ENCODE measurements around the gene NGEF.
"Not testable (repeated sequence)": the region's sequence is repeated elsewhere in the genome, so short reads cannot be mapped to it uniquely, and the experiment has no call there.

NGEF gene

GRCh38 chr2:233021771-233022170, 8.7 kb upstream of the NGEF start:
- DNase-seq (ENCODE audit: low read depth): no peak

GRCh38 chr2:233020454-233020853, 7.4 kb upstream of the NGEF start:
- no peak for DNase-seq (ENCODE audit: low read depth)

DNA sequence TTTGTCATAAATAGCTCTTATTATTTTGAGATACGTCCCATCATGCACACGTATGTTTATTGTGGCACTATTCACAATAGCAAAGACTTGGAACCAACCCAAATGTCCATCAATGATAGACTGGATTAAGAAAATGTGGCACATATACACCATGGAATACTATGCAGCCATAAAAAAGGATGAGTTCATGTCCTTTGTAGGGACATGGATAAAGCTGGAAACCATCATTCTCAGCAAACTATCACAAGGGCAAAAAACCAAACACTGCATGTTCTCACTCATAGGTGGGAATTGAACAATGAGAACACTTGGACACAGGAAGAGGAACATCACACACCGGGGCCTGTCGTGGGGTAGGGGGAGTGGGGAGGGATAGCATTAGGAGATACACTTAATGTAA, 6.6 kb upstream of the NGEF start:
- DNase-seq (ENCODE audit: low read depth): not testable (repeated sequence)

DNA sequence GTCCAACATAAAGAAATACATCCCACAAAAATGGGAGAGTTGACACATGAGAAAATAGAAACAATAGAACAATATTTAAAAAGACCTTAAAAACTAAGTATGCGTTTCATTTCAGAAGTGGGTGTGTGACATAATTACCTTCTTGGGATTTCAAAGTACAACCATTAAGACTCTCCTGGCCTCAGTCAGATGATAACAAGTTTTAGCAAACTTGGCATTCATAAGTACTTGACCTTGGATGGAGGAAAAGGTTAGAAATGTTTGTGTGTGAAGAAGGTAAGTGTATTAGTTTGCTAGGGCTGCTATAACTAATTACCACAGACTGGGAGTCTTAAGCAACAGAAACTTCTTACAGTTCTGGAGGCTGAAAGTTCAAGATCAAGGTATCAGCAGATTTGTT, 4.9 kb upstream of the NGEF start:
- no peak for DNase-seq (ENCODE audit: low read depth)

GRCh38 chr2:233015019-233015645, 2.1 kb upstream of the NGEF start:
- DNase-seq (ENCODE audit: low read depth): no peak

DNA sequence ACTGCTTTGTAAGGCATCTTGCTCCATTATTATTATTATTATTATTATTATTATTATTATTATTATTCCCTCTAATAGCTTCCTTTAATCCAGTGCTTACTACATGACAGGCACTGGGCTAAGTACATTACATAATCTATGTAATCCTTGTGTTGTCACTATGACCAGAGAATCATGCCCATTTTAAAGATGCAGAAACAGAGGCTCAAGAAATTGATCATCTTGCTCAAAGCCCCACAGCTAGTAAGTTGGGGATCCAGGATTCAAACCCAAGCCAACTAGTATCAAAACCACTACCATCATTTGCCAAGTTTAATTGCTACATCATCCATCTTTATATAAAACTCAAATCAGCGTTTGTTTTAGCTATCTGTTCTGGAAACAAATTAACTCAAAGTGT, 594 bp upstream of the NGEF start:
- DNase-seq (ENCODE audit: low read depth): no peak

- no peak for DNase-seq (ENCODE audit: low read depth)
These were observed 620 bp downstream of the NGEF start for GRCh38 chr2:233012301-233012971.

GRCh38 chr2:233011702-233012131, 1.3 kb downstream of the NGEF start:
- DNase-seq (ENCODE audit: low read depth): no peak

- DNase-seq (ENCODE audit: low read depth): no peak
These were observed 1.8 kb downstream of the NGEF start for GRCh38 chr2:233011268-233011650.

- DNase-seq (ENCODE audit: low read depth): no peak
These were observed 2.3 kb downstream of the NGEF start for GRCh38 chr2:233010569-233011267.

DNA sequence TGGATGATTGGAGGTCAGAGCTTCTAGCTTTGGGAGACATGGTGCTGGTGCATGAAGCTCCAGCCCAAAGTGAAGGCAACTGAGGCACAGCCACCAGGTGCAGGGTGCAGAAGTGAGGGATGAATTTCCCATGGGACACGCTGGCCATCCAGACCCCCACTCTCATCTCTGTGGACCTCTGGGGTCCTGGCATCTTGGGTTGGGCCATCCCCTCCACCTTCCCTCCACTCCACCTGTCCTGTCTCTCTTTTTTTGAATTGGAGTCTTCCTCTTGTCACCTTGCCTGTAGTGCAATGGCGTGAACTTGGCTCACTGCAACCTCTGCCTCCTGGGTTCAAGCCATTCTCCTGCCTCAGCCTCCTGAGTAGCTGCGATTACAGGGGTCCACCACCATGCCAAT, 3.4 kb downstream of the NGEF start:
- DNase-seq (ENCODE audit: low read depth): no peak

- DNase-seq (ENCODE audit: low read depth): no peak
These were observed 5.3 kb downstream of the NGEF start for GRCh38 chr2:233007739-233008138.

DNA sequence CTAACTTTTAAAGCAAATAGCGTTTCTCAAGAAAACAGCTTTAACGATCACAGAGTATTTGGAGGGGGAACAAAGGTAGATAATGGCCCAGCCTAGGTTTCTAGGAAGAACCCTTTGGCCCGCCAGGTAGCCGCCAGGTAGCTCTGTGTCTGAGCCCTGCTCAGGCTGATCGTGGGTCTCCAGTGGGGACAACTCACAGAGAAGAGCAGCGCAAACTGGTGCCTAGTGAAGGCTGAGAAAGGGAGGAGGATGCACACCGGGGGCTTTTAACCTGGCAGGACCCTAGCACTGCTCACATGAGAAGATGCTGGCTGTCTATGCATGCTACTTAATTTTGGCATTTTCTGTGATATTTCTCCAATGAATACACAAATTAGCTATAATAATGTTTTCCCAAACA, 5.8 kb downstream of the NGEF start:
- DNase-seq (ENCODE audit: low read depth): no peak

- DNase-seq (ENCODE audit: low read depth): no peak
These were observed 6.4 kb downstream of the NGEF start for GRCh38 chr2:233006648-233007047.

GRCh38 chr2:233005096-233005495, 8.0 kb downstream of the NGEF start:
- no peak for DNase-seq (ENCODE audit: low read depth)

DNA sequence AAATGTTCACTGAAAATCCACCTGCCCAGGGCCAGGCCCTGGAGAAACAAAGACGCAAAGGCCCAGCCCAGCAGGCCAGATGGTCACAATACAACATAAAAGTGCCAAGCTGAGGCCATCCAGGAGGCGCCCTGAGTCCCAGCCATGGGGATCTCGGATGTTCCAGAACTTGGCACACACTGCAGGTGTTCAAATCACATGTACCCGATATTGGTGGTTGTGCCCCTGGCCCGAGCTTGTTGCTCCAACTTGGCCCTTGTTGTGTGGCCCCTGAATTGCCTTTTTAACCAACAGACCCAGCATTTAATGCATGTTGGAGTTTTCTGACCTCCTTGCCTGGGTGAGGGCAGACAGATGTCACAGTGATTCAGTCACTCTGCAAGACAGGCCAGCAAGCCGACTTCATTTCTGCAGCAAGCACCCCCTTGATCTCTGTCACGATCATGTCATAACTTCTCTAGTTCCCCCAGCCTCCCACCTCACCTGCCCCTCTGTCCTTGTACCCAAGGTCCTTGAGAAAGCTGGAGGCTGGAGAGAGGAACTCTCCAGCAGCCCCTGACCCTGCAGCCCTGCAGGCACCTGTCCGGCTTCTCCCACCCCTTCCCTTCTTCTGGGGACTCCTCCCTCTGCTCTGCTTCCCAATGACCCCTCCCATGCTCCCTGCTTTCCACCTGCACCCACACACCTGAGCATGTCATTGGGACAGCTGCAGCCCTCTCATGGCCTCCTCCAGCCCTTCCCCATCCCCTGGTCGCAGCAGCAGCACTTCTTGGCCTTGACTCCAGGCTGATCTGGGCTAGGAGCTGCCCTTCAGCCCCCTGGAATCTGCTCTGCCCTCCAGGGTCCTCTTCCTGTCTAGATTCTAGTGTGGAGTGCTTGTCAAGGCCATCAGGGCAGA, 9.1 kb downstream of the NGEF start:
- DNase-seq (ENCODE audit: low read depth): no peak

- DNase-seq (ENCODE audit: low read depth): no peak
These were observed 10.0 kb downstream of the NGEF start for GRCh38 chr2:233002829-233003657.

DNA sequence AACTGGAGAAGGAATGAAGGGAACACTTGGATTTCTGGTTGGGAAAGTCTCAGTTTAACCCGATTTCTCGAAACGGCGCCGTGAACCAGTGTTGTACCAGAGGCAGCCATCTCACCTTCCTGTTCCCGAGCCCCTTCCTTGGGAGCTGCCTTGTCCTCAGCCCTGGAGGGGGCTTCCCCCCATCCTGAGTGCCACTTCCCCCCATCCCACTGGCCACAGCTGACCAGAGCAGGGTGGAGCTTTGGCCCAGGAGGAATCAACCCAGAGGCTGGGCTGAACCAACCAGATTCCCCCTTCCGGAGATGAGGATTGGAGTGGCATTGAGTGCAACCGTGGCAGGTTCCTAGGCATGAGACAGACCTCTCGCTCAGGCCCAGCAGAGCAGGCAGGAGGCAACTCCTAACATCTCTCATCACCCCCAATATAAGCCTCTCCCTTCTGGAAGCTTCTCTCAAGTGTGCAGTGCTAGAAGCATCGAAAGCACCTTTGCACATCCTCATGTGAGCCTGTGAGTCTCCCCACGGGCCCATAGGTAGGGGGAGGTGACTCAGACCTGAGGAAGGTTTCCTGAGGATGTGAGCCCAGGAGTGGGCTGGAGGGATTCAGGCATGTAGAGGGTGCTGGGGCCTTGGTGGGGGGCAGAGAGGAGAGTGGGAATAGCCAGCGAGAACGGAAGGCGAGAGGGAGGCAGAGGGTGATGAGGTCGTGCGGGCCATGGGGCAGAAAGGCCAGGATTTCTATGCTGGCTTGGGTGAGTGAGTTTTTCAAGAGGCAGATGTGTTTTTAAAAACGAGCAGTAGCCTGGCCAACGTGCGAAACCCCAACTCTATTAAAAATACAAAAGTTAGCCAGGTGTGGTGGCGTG, 11.9 kb downstream of the NGEF start:
- DNase-seq (ENCODE audit: low read depth): no peak

- DNase-seq (ENCODE audit: low read depth): no peak
These were observed 13.7 kb downstream of the NGEF start for GRCh38 chr2:232999354-232999753.

- no peak for DNase-seq (ENCODE audit: low read depth)
These were observed 14.4 kb downstream of the NGEF start for GRCh38 chr2:232998666-232998985.

All from stimulated activated CD8-positive, alpha-beta memory T cell treated with anti-CD3 and anti-CD28 coated beads, Interleukin-4, amount 100 ng/mL, for 24 hours (primary cell).